Peyer's patch (tissue), 4 donors: Measurements from ENCODE around the gene CACNB2. TPM values are rescaled to one million over a fixed set of nuclear protein-coding genes. Genes with fewer than 3 reads are reported as not detected.

Experiments used
- DNase-seq, 3 donors: peaks; one replicate each; pipeline ENCODE4 v3.0.0-alpha.2; 2017 to 2019
- H3K27ac ChIP-seq, 4 donors: fragments of 200-600 bp; sonication (generic); one replicate each; pipeline ENCODE4 v1.5.1; 2016 to 2019
- H3K27me3 ChIP-seq, 2 donors: fragments of 200-600 bp; sonication (generic); one replicate each; pipeline ENCODE4 v1.5.1; 2019
- H3K36me3 ChIP-seq, 3 donors: fragments of 200-600 bp; sonication (generic); one replicate each; pipeline ENCODE4 v1.5.1; 2016 to 2019
- H3K4me1 ChIP-seq, 4 donors: fragments of 200-600 bp; sonication (generic); one replicate each; pipeline ENCODE4 v1.5.1; 2016 to 2019
- H3K4me3 ChIP-seq, 4 donors: fragments of 200-600 bp; sonication (generic); 1 replicate in 3 of 4; 2 replicates in 1 of 4; pipeline ENCODE4 v1.5.1; 2016 to 2019; ENCODE audit warnings: mild to moderate bottlenecking in 1 of 4
- H3K9me3 ChIP-seq, 4 donors: fragments of 200-600 bp; sonication (generic); one replicate each; pipeline ENCODE4 v1.5.1; 2016 to 2019; ENCODE audit warnings: mild to moderate bottlenecking in 1 of 4
- CTCF ChIP-seq, 6 experiments: fragments of 450-650 bp in 4 of 6; fragments of 200-600 bp in 2 of 6; sonication (generic) in 1 of 6; IDR thresholded peaks; one replicate each; pipeline ENCODE4 v1.5.1; 2017 to 2019; ENCODE audit warnings: antibody characterized with exemption in 6 of 6, mild to moderate bottlenecking in 3 of 6, moderate library complexity in 1 of 6
- POLR2A ChIP-seq, 2 donors: fragments of 450-650 bp; IDR thresholded peaks; one replicate each; pipeline ENCODE4 v1.5.1; 2017; ENCODE audit warnings: antibody characterized with exemption in 2 of 2, mild to moderate bottlenecking in 2 of 2, moderate library complexity in 2 of 2
- total RNA-seq, 4 donors: library from RNA; depleted of rRNA; stranded (reverse); fragments of >200 nt; gene quantifications; one replicate each; pipeline ENCODE4 v1.1.0, GENCODE V29; 2016

Gene CACNB2
- total RNA-seq, 4 donors from 2014 or later: 35.4 to 80.8 (median 48.2) TPM

DNA sequence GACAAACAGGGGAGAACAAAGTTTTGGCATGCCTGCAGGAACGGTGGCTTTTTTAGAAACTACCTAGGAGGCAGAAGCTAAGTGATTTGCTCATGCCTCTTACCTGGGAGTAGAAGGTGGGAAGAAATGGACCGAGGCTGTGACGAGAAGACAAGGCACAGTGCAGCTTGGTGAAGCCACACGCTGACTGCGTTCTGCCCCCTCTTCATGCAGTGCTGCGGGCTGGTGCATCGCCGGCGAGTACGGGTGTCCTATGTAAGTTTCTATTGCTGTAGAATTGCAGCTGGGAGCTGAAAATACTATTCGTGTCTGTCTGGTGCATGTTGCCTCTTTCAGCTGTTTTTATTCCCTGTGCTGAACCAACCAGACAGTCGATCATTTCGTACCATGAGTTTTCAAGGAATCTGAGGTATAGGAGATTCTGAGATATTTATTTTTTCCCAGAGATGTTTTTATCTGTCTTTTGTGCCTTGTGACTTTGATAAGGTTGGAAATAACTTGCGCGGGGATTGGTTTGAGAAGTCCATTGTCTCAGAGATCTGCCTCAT, 120.9 kb downstream of the CACNB2 start:
- no peaks in the 10 kb centered on the region for H3K36me3 ChIP-seq
- DNase-seq: no peak
- H3K4me1 ChIP-seq: no peaks in the 10 kb centered on the region
- no peak overlapping the region for H3K27ac ChIP-seq
- H3K9me3 ChIP-seq: no peaks in the 10 kb centered on the region
- H3K27me3 ChIP-seq: no peaks in the 10 kb centered on the region
- no peak overlapping the region for H3K4me3 ChIP-seq
- TF ChIP-seq CTCF (IDR thresholded peaks at IDR 0.05) (no peak), POLR2A (IDR thresholded peaks at IDR 0.05) (no peak)

- no peak overlapping the region for H3K4me3 ChIP-seq
- H3K27ac ChIP-seq: no peak overlapping the region
- H3K9me3 ChIP-seq: no peaks in the 10 kb centered on the region
- no peak for DNase-seq
- TF ChIP-seq CTCF (IDR thresholded peaks at IDR 0.05) (no peak), POLR2A (IDR thresholded peaks at IDR 0.05) (no peak)
- H3K36me3 ChIP-seq: no peaks in the 10 kb centered on the region
- no peaks in the 10 kb centered on the region for H3K27me3 ChIP-seq
- H3K4me1 ChIP-seq: no peaks in the 10 kb centered on the region
Measured at GRCh38 chr10:18261768-18262231, 121.6 kb downstream of the CACNB2 start.

GRCh38 chr10:18264466-18265050, 124.3 kb downstream of the CACNB2 start:
- Histone ChIP-seq H3K4me1 (no peaks in the 10 kb centered on the region), H3K9me3 (no peaks in the 10 kb centered on the region), H3K27me3 (no peaks in the 10 kb centered on the region), H3K27ac (no peak overlapping the region), H3K4me3 (no peak overlapping the region), H3K36me3 (no peaks in the 10 kb centered on the region)
- no peak for DNase-seq
- TF ChIP-seq CTCF (IDR thresholded peaks at IDR 0.05) (no peak), POLR2A (IDR thresholded peaks at IDR 0.05) (no peak)

GRCh38 chr10:18268005-18268404, 127.8 kb downstream of the CACNB2 start:
- Histone ChIP-seq H3K4me1 (no peaks in the 10 kb centered on the region), H3K9me3 (no peaks in the 10 kb centered on the region), H3K27ac (no peak overlapping the region), H3K27me3 (no peaks in the 10 kb centered on the region), H3K36me3 (no peaks in the 10 kb centered on the region), H3K4me3 (no peak overlapping the region)
- TF ChIP-seq CTCF (IDR thresholded peaks at IDR 0.05) (no peak), POLR2A (IDR thresholded peaks at IDR 0.05) (no peak)
- no peak for DNase-seq

GRCh38 chr10:18271491-18271890, 131.3 kb downstream of the CACNB2 start:
- H3K4me3 ChIP-seq: no peak overlapping the region
- DNase-seq: no peak
- H3K27me3 ChIP-seq: no peaks in the 10 kb centered on the region
- no peaks in the 10 kb centered on the region for H3K9me3 ChIP-seq
- no peaks in the 10 kb centered on the region for H3K36me3 ChIP-seq
- no peaks in the 10 kb centered on the region for H3K4me1 ChIP-seq
- no peak for TF ChIP-seq CTCF (IDR thresholded peaks at IDR 0.05)
- no peak for TF ChIP-seq POLR2A (IDR thresholded peaks at IDR 0.05)
- no peak overlapping the region for H3K27ac ChIP-seq
